Activated naive CD8-positive, alpha-beta T cell (primary cell): ENCODE measurements around the gene SLC41A1.
A peak's percentile ranks its signal among the peaks of the same experiment; 100 is the strongest.

ENCODE experiments used
- H3K27ac Mint-ChIP-seq: one replicate; pipeline ENCODE4 v1.8.0; 2021; ENCODE audit warnings: mixed read lengths
- H3K27me3 Mint-ChIP-seq: one replicate; pipeline ENCODE4 v1.8.0; 2021; ENCODE audit warnings: mixed read lengths
- H3K36me3 Mint-ChIP-seq: one replicate; pipeline ENCODE4 v1.8.0; 2021; ENCODE audit warnings: mixed read lengths
- H3K4me1 Mint-ChIP-seq: one replicate; pipeline ENCODE4 v1.8.0; 2021; ENCODE audit warnings: low read depth, mixed read lengths
- H3K4me3 Mint-ChIP-seq: one replicate; pipeline ENCODE4 v1.8.0; 2021; ENCODE audit warnings: mild to moderate bottlenecking, mixed read lengths
- H3K9me3 Mint-ChIP-seq: one replicate; pipeline ENCODE4 v1.8.0; 2021; ENCODE audit warnings: low read depth, mixed read lengths

Gene SLC41A1

DNA sequence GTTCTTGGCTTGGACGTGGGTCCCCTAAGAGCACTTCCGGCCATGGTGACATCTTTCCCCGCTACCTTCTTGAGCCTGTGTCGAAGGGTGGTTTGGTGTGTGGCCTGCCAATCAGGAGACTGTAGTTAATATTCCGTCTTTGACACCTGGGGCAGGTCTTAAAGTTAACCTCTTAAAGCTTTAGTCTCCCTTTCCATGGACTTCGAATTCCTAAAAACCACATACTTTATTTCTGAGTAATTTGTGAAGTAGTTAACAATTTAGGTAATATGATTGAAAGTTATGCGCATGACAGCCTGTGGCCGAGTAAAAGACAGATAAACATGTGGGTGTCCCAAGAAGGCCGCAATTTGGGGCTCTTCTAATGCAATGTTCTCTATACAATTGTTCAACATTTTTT is 27.6 kb downstream of the SLC41A1 start:
- Mint-ChIP-seq H3K27me3 (no peaks in the 10 kb centered on the region), H3K4me3 (no peak overlapping the region), H3K9me3 (no peaks in the 10 kb centered on the region), H3K27ac (no peak overlapping the region), H3K36me3 (no peaks in the 10 kb centered on the region), H3K4me1 (peaks cover 5% of the 10 kb centered on the region)

DNA sequence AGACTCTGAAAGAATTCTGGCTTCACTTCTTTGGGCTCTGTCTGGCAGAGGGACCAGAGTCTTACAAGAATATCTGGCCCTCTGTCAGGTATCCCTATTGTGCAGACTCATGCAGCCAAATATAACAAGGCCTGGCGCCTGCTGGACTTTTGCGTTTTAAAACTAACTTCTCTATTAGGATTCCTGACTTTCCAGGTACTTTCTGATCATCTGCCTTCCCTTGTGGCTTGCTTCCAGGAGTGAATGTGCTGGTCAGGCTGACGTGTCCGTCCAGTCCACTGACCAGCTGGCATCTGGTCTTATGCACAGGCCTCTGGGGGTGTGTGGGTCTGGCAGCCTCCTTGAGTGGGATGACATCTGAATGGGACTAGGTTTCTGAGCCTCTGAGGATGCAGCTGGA is 29.1 kb downstream of the SLC41A1 start:
- Mint-ChIP-seq H3K4me1 (peaks cover 5% of the 10 kb centered on the region), H3K9me3 (no peaks in the 10 kb centered on the region), H3K36me3 (no peaks in the 10 kb centered on the region), H3K27me3 (no peaks in the 10 kb centered on the region), H3K4me3 (no peak overlapping the region), H3K27ac (no peak overlapping the region)

DNA sequence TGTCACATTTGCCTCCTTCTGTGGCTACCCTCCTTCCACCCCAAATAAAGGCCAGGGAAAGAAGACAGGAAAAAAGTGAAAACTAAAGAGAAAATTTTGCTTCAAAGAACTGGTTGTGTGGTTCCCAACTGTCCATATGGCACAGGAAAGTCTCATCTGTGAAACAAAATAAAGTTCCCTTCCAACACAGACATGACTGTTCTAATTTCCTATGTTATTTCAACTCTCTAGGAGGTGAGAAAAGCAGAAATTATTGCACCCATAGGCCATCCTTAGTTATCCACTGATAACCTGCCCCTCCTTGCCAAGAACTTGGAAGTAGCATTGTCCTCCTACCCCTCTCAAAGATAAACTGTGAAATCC is 29.6 kb downstream of the SLC41A1 start:
- Mint-ChIP-seq H3K36me3 (no peaks in the 10 kb centered on the region), H3K27ac (no peak overlapping the region), H3K4me3 (no peak overlapping the region), H3K27me3 (no peaks in the 10 kb centered on the region), H3K4me1 (peaks cover 5% of the 10 kb centered on the region), H3K9me3 (no peaks in the 10 kb centered on the region)

DNA sequence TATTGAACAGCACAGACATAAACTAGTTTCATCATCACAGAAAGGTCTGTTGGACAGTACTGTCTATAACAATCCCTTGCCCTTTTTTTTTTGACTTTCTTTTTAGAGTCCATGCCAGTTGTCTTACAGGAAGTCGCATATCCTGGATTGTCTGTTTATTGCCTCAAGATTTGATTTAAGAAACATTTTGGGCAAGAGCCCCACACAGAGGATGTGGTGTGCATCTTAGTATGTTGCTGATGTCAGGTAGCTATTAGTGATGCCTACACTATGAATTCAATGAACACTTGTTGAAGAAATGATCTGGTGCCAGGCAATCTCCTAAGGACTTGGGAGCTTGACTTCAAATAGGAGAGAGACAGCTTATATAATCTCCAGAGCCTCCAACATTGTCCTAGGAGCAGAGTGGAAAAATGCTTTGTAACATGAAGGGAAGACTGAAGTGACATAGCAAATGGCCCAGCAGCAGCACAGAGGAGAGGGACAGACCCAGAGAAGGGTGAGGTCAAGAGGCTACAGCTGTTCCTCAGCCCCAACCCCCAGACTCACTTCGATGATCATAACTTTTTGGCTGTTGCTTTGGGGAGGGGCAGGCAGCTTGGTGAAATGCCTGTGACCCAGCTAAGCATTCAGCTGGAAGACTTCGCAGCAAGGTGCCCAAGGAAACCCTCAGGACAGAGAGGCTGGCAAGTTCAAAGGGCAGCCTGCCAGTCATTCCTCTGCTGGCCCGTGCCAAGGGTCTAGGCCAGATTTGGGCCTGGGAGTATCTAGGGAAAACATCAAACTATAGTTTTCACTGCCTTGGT is 30.2 kb downstream of the SLC41A1 start:
- Mint-ChIP-seq H3K27me3 (no peaks in the 10 kb centered on the region), H3K4me1 (peaks cover 5% of the 10 kb centered on the region), H3K27ac (no peak overlapping the region), H3K4me3 (no peak overlapping the region), H3K9me3 (no peaks in the 10 kb centered on the region), H3K36me3 (no peaks in the 10 kb centered on the region)

DNA sequence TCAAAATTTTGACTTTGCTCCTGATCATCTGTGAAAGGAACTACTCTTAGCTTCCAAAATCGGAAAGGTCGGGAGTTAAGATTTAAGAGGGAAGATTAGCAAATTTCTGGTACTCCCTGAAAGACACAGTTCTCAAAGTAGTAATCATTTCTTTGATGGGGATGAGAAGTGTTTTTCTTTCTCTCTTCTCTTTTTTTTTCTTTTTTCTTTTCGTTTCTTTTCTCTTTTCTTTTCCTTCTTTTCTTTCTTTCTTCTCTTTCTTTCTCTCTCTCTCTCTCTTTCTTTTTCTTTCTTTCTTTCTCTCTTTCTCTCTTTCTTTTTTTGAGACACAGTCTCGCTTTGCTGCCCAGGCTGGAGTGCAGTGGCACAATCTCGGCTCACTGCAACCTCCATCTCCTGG is 32.7 kb downstream of the SLC41A1 start:
- H3K4me3 Mint-ChIP-seq: no peak overlapping the region
- no peaks in the 10 kb centered on the region for H3K36me3 Mint-ChIP-seq
- peaks cover 15% of the 10 kb centered on the region for H3K4me1 Mint-ChIP-seq
- no peaks in the 10 kb centered on the region for H3K27me3 Mint-ChIP-seq
- peak overlapping the region; percentile 34 for H3K27ac Mint-ChIP-seq
- no peaks in the 10 kb centered on the region for H3K9me3 Mint-ChIP-seq

DNA sequence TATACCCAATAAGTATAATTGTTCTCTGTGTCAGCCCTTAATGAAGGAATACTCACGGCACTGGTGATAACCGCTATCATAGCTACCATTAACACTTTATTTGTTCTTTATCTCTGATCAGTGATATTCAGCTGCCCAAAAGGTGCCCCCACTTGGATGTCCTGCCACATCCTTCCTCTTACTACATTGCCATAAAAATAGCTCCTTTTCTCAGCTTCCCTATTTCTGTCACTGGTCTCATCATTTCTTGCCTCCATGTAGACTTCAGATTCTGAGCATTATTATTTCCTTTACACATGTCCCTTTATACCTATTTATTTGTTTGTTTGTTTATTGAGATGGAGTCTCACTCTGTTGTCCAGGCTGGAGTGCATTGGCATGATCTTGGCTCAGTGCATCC is 35.0 kb downstream of the SLC41A1 start:
- Mint-ChIP-seq H3K9me3 (no peaks in the 10 kb centered on the region), H3K36me3 (no peaks in the 10 kb centered on the region), H3K27me3 (no peaks in the 10 kb centered on the region), H3K4me1 (peaks cover 33% of the 10 kb centered on the region), H3K27ac (no peak overlapping the region), H3K4me3 (no peak overlapping the region)

DNA sequence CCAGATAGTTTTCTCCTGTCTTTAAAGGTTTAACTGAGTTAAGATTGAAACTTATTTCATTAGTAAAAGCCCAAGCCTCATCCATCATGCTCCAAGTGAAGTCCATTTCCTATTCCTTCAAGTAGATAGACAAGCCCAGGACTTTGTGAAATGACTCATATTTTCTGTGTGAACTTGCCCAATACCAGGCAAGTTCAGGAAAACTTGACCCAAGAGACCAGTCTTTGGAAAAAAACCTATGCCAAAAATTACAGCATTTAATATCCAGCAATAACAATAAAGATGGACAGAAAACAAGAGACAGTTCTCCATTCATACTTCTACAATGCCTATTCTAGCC is 37.3 kb downstream of the SLC41A1 start:
- Mint-ChIP-seq H3K4me1 (peaks cover 50% of the 10 kb centered on the region), H3K27me3 (no peaks in the 10 kb centered on the region), H3K36me3 (no peaks in the 10 kb centered on the region), H3K27ac (peak overlapping the region; percentile 96), H3K9me3 (no peaks in the 10 kb centered on the region), H3K4me3 (peak overlapping the region; percentile 96)

DNA sequence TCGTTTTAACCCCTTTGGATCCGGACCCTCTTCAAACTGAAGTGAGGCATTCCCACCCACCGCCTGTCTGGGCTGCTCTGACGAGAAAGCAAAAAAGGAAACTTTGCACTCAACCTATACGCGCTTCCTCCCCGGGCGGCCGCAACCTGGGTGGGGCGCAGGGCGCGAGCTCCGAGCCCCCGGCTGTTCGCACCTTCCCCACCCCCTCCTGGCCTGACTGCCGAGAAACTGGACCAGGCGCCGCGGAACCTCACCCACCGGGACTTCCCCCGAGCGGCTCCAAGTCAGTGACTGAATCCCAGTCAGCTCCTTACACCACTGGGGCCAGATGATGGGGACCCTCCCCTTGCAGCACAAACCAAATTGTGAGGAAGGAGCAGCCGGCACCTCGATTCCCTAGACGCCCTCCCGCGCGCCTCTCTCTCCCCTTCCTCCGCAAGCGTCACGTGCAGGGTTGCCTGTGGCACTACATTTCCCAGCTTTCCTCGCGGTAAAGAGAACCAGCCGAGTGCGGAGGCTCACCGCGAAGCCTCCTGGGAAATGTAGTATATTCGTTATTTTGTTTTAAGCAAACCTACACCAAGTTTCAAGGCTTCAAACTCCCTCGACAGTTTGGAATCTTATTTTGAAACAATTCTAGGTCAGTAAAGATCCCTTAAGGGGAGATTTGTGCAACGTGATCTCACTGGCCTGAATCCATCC is 37.8 kb downstream of the SLC41A1 start, which contains the start of gene RAB29:
TSS of gene RAB29 (minus strand) at position 468 of the 702 bp plus-strand sequence. CDS start 526 bp downstream, outside the sequence.
- no peaks in the 10 kb centered on the region for H3K9me3 Mint-ChIP-seq
- H3K4me1 Mint-ChIP-seq: peaks cover 54% of the 10 kb centered on the region
- H3K27ac Mint-ChIP-seq: peak within 1 kb of the TSS; percentile 96
- peak within 1 kb of the TSS; percentile 96 for H3K4me3 Mint-ChIP-seq
- no peaks in the 10 kb centered on the region for H3K36me3 Mint-ChIP-seq
- H3K27me3 Mint-ChIP-seq: no peaks in the 10 kb centered on the region

DNA sequence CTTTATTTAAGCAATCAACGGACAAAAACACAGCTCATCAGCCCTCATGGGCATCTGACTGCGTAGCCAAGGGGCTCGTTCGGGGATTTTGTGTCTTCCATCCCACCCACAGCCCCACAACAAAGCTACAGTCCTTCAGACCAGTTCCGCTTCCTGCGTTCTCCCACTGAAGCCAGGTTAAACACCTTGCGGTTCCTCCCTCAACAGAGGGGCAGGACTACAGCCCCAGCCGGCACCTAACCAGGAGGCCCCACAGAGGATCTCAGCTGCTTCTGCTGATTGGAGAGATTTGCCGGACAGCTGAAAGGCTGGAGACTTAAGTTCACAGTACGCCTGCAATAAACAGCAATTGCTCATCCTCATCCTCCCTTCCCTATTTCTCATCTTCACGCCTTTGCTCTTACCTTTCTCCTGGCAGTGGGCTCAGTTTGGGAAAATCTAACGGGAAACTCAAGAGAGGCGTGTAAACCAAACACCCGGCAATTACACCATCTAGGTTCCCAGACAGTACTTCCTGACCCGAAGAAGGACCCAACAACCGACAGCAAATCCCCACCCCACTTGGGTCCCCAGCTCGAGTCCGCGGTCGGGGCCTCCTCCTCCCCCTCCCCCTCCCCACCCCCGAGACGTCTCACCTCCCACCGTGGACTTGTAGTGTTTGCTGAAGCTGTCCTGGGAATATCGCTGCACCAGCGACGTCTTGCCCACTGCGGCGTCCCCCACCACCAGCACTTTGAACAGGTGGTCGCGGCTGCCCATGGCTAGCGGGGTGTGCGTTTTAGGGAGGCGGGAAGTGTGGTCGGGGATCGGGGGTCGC is 38.6 kb downstream of the SLC41A1 start:
- Mint-ChIP-seq H3K36me3 (no peaks in the 10 kb centered on the region), H3K9me3 (no peaks in the 10 kb centered on the region), H3K27me3 (no peaks in the 10 kb centered on the region), H3K4me3 (peak overlapping the region; percentile 96), H3K4me1 (peaks cover 56% of the 10 kb centered on the region), H3K27ac (peak overlapping the region; percentile 96)

DNA sequence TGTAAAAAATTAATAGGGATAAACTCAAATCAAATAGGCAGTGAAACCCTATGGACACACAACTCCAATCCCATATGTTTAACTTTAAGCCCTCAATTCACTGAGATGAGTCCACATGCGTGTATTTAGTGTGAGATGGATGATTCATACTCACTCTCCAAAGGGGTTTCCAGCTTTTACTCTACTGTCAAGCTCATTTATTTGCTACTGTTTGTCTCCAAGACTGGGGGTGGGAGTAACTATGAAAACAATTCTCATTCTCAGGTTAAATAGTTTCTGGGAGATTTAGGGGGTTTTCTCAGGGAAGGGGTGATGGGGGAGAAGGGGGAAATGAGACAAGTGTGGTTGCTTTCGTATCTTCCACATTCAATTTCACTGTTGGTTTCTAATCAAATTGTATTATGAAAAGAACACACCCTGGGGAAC is 40.4 kb downstream of the SLC41A1 start:
- H3K27me3 Mint-ChIP-seq: no peaks in the 10 kb centered on the region
- no peaks in the 10 kb centered on the region for H3K9me3 Mint-ChIP-seq
- peak overlapping the region; percentile 96 for H3K4me3 Mint-ChIP-seq
- peak overlapping the region; percentile 87 for H3K27ac Mint-ChIP-seq
- no peaks in the 10 kb centered on the region for H3K36me3 Mint-ChIP-seq
- peaks cover 56% of the 10 kb centered on the region for H3K4me1 Mint-ChIP-seq

DNA sequence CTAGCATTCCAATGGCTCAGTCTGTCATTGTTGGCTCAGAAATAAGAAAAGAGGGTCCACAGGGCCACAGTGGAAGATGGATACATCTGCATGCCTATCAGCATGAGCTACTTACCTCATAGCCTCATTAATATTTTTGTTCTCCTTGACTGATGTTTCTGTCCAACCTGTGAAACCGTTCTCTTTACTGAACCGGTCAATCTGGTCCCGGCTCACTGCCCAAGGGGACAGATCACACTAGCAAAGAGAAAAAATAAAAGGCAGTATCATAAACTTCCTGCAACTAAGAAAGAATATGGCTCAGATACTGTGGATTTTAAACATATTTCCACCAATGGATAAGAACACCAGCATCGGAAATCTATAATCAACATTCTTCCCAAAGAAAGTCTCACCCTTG is 42.4 kb downstream of the SLC41A1 start:
- Mint-ChIP-seq H3K27me3 (no peaks in the 10 kb centered on the region), H3K36me3 (no peaks in the 10 kb centered on the region), H3K4me3 (no peak overlapping the region), H3K9me3 (no peaks in the 10 kb centered on the region), H3K4me1 (peaks cover 54% of the 10 kb centered on the region), H3K27ac (peak overlapping the region; percentile 80)

DNA sequence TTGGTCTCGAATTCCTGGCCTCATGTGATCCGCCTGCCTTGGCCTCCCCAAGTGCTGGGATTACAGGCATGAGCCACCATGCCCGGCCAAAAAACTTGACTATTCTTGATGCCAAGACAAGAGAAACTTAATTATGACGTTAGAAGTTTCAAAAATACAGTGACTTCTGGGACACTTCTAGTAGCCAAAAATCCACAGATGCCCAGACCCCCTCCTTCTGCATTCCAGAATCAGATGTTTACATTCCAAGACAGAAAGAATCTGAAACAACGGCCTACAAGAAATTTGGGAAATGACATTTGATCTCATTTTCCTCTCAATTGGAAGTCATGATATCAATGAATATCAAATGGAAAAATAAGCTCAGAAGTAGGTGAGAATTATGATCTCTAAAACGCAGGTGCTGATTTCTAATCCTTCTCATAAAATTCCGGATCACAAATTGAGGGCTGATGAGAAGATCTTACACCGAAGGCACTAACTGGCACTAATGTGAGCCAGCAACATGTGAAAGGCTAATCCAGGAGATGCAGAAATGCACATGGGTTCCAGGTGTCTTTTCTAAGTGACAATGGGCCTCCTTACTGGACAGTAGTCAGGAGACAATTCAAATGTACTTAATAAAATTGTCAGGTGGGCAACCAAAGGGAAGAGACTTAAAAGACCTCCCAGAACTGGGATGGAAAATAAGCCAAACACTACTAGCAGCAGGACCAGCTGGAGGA is 43.2 kb downstream of the SLC41A1 start:
- Mint-ChIP-seq H3K4me1 (peaks cover 49% of the 10 kb centered on the region), H3K27ac (peak overlapping the region; percentile 72), H3K36me3 (no peaks in the 10 kb centered on the region), H3K9me3 (no peaks in the 10 kb centered on the region), H3K27me3 (no peaks in the 10 kb centered on the region), H3K4me3 (no peak overlapping the region)

DNA sequence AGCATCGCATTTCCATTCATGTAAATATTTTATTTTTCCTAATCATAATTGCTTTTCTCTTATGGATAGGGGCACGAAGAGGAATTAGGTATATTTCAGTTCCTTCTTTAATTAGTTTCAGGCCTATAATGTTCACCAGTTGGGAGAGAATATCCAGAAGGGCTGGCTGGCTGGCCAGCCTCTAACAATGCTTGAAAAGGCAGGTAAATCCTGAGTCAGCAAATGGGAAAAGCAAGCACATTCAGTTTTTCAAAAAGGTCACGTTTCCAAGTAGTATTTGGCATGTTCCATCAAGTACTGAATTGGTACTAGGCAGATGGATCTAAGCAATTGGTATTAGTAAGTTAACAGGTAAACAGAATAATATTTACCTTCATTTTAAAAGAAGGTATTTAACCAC is 45.8 kb downstream of the SLC41A1 start:
- Mint-ChIP-seq H3K27me3 (no peaks in the 10 kb centered on the region), H3K4me3 (no peak overlapping the region), H3K27ac (peak overlapping the region; percentile 41), H3K36me3 (peaks cover 5% of the 10 kb centered on the region), H3K4me1 (peaks cover 28% of the 10 kb centered on the region), H3K9me3 (no peaks in the 10 kb centered on the region)

DNA sequence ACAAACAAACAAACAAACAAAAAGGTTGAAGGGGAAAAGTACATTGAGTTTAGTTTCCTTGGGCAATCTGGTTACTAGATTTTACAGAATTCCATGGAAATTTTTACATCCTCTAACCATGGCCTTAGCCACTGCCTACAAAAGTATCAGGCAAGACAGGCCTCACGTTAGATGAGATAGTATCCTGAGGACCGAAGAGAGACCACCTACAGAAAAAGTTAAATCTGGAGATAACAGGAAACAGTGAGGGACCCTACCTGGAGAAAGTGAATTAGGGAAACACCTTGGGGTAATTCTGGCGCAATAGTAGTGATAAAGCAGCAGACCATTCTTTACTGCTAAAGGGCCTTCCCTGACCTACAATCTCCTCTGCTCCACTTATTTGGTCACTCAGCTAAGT is 46.4 kb downstream of the SLC41A1 start:
- H3K27me3 Mint-ChIP-seq: no peaks in the 10 kb centered on the region

More for the DNA sequence above, 46.4 kb downstream of the SLC41A1 start:
- peaks cover 21% of the 10 kb centered on the region for H3K4me1 Mint-ChIP-seq
- peak overlapping the region; percentile 34 for H3K27ac Mint-ChIP-seq
- peaks cover 5% of the 10 kb centered on the region for H3K36me3 Mint-ChIP-seq
- H3K4me3 Mint-ChIP-seq: no peak overlapping the region
- H3K9me3 Mint-ChIP-seq: no peaks in the 10 kb centered on the region
